ENCODE data around the gene RHOB.

RHOB gene

DNA sequence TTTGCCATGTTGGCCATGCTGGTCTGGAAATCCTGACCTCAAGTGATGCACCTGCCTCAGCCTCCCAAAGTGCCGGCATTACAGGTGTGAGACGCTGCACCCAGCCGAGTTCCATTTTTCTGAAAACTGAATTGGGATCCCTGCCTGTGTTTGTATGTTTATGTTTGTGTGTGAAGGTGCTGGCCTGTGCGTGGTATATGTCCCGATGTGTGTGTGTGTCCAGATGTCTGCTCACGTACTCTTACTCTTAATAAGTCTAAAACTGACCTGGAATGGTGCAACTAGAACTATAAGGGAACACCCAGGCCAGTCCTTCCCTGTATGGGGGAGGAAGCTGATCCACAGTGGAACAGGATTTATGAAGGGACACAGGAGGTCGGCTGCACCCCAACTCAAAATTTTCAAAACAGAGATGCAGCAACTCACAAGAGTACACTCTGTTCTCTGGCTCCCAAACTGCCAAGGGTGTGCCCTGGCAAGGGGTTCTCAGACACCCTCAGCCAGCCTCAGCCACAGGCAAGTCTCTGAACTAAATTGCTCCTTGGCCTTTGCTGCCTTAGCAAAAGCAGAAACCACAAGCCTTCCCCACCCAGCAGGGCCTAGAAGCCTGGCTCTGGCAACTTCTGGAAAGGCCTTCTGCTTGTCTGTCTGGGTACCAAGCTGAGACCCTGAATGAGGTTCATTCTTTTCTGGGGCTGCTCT lies 36.5 kb downstream of the RHOB start:
- H3K27me3 ChIP-seq (ENCODE audit: control insufficient read depth, insufficient read depth, low read length) = peaks cover 2% of the 10 kb centered on the region; the same call in 1 of the 2 replicates
- H3K9ac ChIP-seq (ENCODE audit: low read depth, low read length) = no peak overlapping the region
- no peaks in the 10 kb centered on the region for H3K9me3 ChIP-seq (ENCODE audit: control insufficient read depth, insufficient read depth, low read length)
- H3K36me3 ChIP-seq (ENCODE audit: control insufficient read depth, insufficient read depth, low read length) = no peaks in the 10 kb centered on the region
- H3K4me1 ChIP-seq (ENCODE audit: control insufficient read depth, insufficient read depth, low read length) = peaks cover 15% of the 10 kb centered on the region
- H3K27ac ChIP-seq (ENCODE audit: low read depth, low read length) = no peak overlapping the region
- no peak overlapping the region for H3K4me3 ChIP-seq (ENCODE audit: low read depth, low read length)

DNA sequence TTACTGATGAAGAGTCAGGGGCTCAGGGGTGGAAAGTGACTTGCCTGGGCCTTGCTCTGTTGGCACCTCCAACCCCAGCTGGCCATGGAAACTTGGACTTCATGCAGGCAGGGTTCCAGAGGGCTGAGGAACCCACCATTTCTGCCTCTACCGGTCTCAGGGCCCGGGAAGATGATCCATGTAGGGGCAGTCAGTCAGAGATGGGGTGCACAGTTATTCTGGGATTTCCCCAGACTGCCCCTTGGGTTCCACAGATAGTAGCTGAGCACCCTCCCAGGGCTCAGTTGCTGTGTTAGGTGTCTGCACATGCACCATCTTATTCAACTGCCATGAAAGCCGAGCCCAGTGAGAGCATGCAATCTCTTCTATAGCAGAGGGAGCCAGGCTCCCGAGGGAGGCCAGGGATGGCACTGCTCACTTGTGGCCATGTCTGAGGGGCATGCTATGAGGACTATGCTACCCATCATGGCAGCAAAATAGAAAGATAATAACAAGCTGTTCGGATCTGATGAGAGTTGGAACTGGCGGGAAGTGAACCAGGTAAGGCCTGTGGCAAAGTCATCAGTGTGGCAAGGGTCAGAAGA lies 37.3 kb downstream of the RHOB start:
- no peaks in the 10 kb centered on the region for H3K9me3 ChIP-seq (ENCODE audit: control insufficient read depth, insufficient read depth, low read length)
- H3K4me3 ChIP-seq (ENCODE audit: low read depth, low read length) = no peak overlapping the region
- peaks cover 17% of the 10 kb centered on the region for H3K4me1 ChIP-seq (ENCODE audit: control insufficient read depth, insufficient read depth, low read length)
- H3K9ac ChIP-seq (ENCODE audit: low read depth, low read length) = no peak overlapping the region
- no peak overlapping the region for H3K27ac ChIP-seq (ENCODE audit: low read depth, low read length)
- H3K36me3 ChIP-seq (ENCODE audit: control insufficient read depth, insufficient read depth, low read length) = no peaks in the 10 kb centered on the region
- peaks cover 9% of the 10 kb centered on the region for H3K27me3 ChIP-seq (ENCODE audit: control insufficient read depth, insufficient read depth, low read length)

DNA sequence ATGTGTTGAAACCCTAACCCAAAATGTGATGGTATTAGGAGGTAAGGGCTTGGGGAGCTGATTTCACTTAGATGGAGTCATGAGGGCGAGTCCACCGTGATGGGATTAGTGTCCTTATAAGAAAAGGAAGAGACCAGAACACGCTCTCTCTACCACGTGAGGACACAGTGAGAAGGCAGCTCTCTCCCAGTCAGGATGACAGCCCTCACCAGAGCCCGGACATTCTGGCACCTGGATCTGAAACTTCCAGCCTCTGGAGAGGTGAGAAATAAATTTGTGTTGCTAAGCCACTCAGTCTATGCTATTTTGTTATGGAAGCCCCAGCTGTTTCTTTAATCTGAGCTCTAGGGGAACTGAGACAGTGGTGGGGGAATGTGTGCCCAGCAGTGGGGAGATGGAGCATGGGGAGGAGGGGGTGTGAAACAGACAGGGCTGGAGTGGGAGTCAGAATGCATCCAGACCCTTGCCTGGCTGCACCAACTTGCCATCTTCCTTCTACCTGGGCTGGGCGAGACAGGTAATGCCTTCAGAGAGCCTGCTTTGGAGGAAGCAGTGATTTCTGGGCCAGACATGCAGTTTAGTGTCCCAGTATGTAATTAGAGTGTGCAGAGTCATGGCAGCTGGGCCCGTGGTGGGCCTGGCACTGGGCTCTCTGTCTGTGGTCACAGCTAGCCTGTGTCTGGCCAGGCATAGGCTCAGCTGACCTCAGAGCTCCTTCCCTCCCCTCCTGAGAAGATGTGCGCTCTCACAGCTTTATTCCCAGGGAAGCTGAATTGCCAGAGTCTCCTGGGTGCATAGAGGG lies 38.1 kb downstream of the RHOB start:
- peaks cover 9% of the 10 kb centered on the region for H3K27me3 ChIP-seq (ENCODE audit: control insufficient read depth, insufficient read depth, low read length)
- H3K9ac ChIP-seq (ENCODE audit: low read depth, low read length) = no peak overlapping the region
- H3K9me3 ChIP-seq (ENCODE audit: control insufficient read depth, insufficient read depth, low read length) = no peaks in the 10 kb centered on the region
- H3K4me3 ChIP-seq (ENCODE audit: low read depth, low read length) = no peak overlapping the region
- H3K4me1 ChIP-seq (ENCODE audit: control insufficient read depth, insufficient read depth, low read length) = peaks cover 17% of the 10 kb centered on the region
- H3K36me3 ChIP-seq (ENCODE audit: control insufficient read depth, insufficient read depth, low read length) = no peaks in the 10 kb centered on the region
- H3K27ac ChIP-seq (ENCODE audit: low read depth, low read length) = no peak overlapping the region

DNA sequence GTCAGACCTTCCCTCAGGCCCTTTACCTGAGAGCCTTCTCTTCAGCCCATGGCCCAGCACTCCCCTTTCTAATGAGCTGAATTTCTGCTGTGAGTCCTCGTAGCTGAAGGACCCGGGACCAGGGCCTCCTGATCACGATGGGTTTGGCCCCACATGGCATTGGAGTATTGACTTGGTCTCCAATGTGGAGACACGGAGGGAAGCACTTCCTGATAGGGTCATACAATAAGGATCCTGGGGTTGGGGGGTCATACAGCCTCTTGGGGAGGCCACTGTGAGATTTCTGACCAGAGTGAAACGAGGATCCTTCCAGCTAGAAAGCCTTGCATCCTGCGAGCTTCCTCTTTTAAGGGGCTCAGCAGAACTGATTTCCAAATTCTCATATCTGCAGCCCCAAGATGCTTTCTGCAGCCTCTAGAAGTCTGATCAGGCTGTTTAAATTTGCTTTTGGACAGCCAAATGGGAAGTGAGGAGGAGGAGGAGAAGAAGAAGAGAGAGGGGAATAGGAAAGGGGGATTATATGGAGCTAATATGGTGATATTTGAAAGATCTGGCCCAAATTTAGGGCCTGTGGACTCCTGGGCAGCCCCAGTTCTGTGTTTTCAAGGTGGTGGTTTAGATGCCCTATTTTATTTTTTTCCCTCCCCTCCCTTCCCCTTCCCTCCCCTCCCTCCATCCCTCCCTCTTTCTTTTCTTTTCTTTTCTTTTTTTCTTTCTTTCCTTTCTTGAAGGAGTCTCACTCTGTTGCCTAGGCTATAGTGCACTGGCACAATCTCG lies 38.9 kb downstream of the RHOB start:
- H3K9ac ChIP-seq (ENCODE audit: low read depth, low read length) = no peak overlapping the region
- no peak overlapping the region for H3K27ac ChIP-seq (ENCODE audit: low read depth, low read length)
- no peaks in the 10 kb centered on the region for H3K9me3 ChIP-seq (ENCODE audit: control insufficient read depth, insufficient read depth, low read length)
- H3K4me1 ChIP-seq (ENCODE audit: control insufficient read depth, insufficient read depth, low read length) = peaks cover 21% of the 10 kb centered on the region
- H3K36me3 ChIP-seq (ENCODE audit: control insufficient read depth, insufficient read depth, low read length) = no peaks in the 10 kb centered on the region
- H3K27me3 ChIP-seq (ENCODE audit: control insufficient read depth, insufficient read depth, low read length) = peaks cover 9% of the 10 kb centered on the region
- H3K4me3 ChIP-seq (ENCODE audit: low read depth, low read length) = no peak overlapping the region

DNA sequence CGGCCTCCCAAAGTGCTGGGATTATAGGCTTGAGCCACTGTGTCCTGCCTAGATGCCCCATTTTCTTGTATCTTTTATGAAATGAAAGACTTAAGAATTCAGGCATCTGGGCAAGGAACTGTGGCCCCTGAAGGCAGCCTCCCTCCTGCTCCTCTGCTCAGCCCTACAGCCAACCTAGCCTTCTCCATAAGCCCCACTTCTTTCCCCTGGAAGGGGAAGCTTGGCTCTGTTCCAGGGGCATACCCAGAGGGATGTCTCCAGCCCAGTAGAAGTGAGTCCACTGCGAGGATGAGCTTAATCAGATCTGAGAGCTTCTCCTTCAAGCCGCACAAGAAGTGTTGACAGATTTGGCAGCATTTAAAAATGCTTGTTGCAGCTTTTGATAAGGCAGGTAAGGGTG lies 39.7 kb downstream of the RHOB start:
- H3K4me3 ChIP-seq (ENCODE audit: low read depth, low read length) = no peak overlapping the region
- peaks cover 9% of the 10 kb centered on the region for H3K27me3 ChIP-seq (ENCODE audit: control insufficient read depth, insufficient read depth, low read length)
- H3K27ac ChIP-seq (ENCODE audit: low read depth, low read length) = no peak overlapping the region
- H3K4me1 ChIP-seq (ENCODE audit: control insufficient read depth, insufficient read depth, low read length) = peaks cover 22% of the 10 kb centered on the region
- no peaks in the 10 kb centered on the region for H3K9me3 ChIP-seq (ENCODE audit: control insufficient read depth, insufficient read depth, low read length)
- no peaks in the 10 kb centered on the region for H3K36me3 ChIP-seq (ENCODE audit: control insufficient read depth, insufficient read depth, low read length)
- H3K9ac ChIP-seq (ENCODE audit: low read depth, low read length) = no peak overlapping the region

DNA sequence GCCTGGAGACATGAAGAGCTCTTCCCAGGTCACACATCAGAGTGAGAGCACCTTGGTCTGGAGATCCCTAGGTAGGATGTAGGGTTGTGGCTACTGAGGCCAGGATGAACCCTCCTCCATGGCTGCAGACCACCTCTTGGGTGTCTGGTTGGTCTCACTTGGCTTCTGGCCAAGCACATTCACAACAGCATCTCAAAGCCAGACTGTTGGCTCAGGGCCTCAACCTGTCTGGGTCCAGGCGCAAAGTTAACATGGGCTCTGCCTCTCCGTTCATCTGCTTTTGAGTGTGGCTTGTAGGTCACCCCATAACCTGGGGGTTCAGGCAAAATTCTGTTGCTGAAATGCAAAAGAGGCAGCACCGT lies 40.1 kb downstream of the RHOB start:
- H3K27ac ChIP-seq (ENCODE audit: low read depth, low read length) = peak overlapping the region; percentile 76
- peaks cover 9% of the 10 kb centered on the region for H3K27me3 ChIP-seq (ENCODE audit: control insufficient read depth, insufficient read depth, low read length)
- no peak overlapping the region for H3K9ac ChIP-seq (ENCODE audit: low read depth, low read length)
- H3K9me3 ChIP-seq (ENCODE audit: control insufficient read depth, insufficient read depth, low read length) = no peaks in the 10 kb centered on the region
- no peak overlapping the region for H3K4me3 ChIP-seq (ENCODE audit: low read depth, low read length)
- no peaks in the 10 kb centered on the region for H3K36me3 ChIP-seq (ENCODE audit: control insufficient read depth, insufficient read depth, low read length)
- peaks cover 22% of the 10 kb centered on the region for H3K4me1 ChIP-seq (ENCODE audit: control insufficient read depth, insufficient read depth, low read length)

DNA sequence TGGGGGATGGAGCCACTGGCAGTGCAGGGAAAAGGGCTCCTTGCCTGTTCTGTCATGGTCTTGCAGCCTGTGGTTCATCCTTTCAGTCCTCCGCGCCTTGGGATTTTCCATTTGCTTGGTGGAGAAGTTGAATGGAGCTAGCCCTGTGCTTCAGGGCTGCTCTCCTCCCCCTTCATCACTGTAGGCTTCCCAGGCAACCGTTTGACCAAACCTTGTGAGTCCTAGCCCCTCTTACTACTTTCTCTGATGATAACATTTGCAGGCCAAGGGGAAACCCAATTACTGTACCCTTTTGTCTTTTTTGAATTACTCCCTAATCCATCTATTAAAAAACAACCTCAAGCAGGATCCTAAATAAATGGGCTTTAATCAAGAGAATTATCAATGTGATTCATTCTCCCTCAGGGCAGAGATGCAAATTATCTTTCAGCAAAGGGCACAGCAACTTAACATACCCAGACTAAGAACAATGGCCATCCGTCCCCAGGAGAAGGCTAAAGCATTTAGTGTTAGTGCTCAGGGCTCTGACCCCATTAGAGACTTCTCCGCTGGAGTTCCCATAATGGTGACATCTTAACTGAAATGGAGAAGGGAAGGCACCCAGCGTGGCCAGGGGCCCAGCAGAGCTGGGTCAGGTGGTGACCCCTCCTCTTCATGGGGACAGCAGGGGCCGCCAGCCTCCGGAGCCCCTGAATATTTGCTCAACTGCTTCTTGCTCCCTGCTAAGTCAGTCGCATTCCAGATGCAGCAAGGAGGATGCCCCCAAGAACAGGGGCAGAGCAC lies 40.7 kb downstream of the RHOB start:
- Histone ChIP-seq H3K36me3 (ENCODE audit: control insufficient read depth, insufficient read depth, low read length) (no peaks in the 10 kb centered on the region), H3K9ac (ENCODE audit: low read depth, low read length) (no peak overlapping the region), H3K9me3 (ENCODE audit: control insufficient read depth, insufficient read depth, low read length) (no peaks in the 10 kb centered on the region), H3K4me1 (ENCODE audit: control insufficient read depth, insufficient read depth, low read length) (peaks cover 22% of the 10 kb centered on the region), H3K27me3 (ENCODE audit: control insufficient read depth, insufficient read depth, low read length) (peaks cover 9% of the 10 kb centered on the region), H3K27ac (ENCODE audit: low read depth, low read length) (peak overlapping the region; percentile 76), H3K4me3 (ENCODE audit: low read depth, low read length) (no peak overlapping the region)

DNA sequence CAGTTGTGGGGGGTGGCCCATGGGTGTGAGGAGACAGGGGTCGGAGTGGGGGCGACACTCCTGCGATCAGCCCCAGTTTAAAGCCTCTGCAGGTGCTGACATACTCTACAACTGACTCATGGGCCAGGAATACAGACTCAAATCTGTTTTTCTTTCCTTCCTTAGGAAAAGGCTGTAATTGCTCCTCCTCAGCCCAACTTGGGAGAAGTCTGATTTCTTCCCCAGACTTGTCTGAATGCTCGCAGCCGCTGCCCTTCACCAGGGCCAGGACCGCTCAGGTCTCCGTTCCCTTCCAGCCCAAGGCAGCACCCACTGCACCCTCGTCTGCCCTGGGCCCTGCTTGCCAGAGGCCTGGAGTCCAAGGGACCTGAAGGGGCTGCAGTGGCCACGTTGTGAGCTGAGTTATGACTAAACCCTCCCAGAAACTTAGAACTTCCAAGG lies 41.3 kb downstream of the RHOB start:
- peak overlapping the region; percentile 76 for H3K27ac ChIP-seq (ENCODE audit: low read depth, low read length)
- no peaks in the 10 kb centered on the region for H3K36me3 ChIP-seq (ENCODE audit: control insufficient read depth, insufficient read depth, low read length)
- no peaks in the 10 kb centered on the region for H3K9me3 ChIP-seq (ENCODE audit: control insufficient read depth, insufficient read depth, low read length)
- H3K27me3 ChIP-seq (ENCODE audit: control insufficient read depth, insufficient read depth, low read length) = peaks cover 9% of the 10 kb centered on the region
- no peak overlapping the region for H3K9ac ChIP-seq (ENCODE audit: low read depth, low read length)
- no peak overlapping the region for H3K4me3 ChIP-seq (ENCODE audit: low read depth, low read length)
- H3K4me1 ChIP-seq (ENCODE audit: control insufficient read depth, insufficient read depth, low read length) = peaks cover 22% of the 10 kb centered on the region

DNA sequence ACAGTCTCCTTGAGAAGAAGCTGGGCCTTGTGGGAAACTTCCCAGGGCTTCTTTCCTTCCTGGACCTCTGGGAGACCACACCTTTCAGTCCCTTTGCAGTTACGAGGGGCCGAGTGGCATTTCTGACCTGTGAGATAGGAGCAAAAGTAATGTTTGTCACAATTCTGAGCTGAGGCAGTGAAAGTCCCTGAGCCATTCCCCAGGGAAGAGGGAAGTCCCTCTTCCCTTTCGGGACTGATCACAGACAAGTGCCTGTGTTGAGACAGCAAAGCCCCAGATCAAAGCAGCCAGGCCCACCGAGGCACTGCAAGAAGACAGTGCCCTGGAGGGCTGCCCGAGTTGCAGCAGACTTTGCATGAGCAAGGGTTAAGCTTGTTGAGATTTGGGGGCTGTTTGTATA lies 41.9 kb downstream of the RHOB start:
- Histone ChIP-seq H3K9me3 (ENCODE audit: control insufficient read depth, insufficient read depth, low read length) (no peaks in the 10 kb centered on the region), H3K4me1 (ENCODE audit: control insufficient read depth, insufficient read depth, low read length) (peaks cover 22% of the 10 kb centered on the region), H3K9ac (ENCODE audit: low read depth, low read length) (no peak overlapping the region), H3K27me3 (ENCODE audit: control insufficient read depth, insufficient read depth, low read length) (peaks cover 9% of the 10 kb centered on the region), H3K4me3 (ENCODE audit: low read depth, low read length) (no peak overlapping the region), H3K36me3 (ENCODE audit: control insufficient read depth, insufficient read depth, low read length) (no peaks in the 10 kb centered on the region), H3K27ac (ENCODE audit: low read depth, low read length) (peak overlapping the region; percentile 76)

Measured in HUES48 (cell line).